Stimulated activated CD8-positive, alpha-beta memory T cell treated with anti-CD3 and anti-CD28 coated beads, Interleukin-15, amount 100 ng/mL, for 48 hours (primary cell): ENCODE measurements around the gene TRIM43.
"Not testable (repeated sequence)": the region's sequence is repeated elsewhere in the genome, so short reads cannot be mapped to it uniquely, and the experiment has no call there.

Source experiments
- DNase-seq, 2 donors: peaks; one replicate each; pipeline ENCODE4 v3.0.0-alpha.2; 2020; ENCODE audit warnings: low read depth in 2 of 2

TRIM43 gene

GRCh38 chr2:95591701-95592100, at the start of gene TRIM43:
Gene TRIM43, plus strand, starts transcription at chr2:95592001. Its CDS starts 2,023 bp downstream, at chr2:95594024.
- DNase-seq = not testable (repeated sequence)

- no peak for DNase-seq
Measured at GRCh38 chr2:95551055-95551568, 40.7 kb upstream of the TRIM43 start.

- DNase-seq = no peak
Measured at GRCh38 chr2:95552911-95553310, 38.9 kb upstream of the TRIM43 start.

GRCh38 chr2:95569170-95569569, 22.6 kb upstream of the TRIM43 start:
- no peak for DNase-seq

- DNase-seq = no peak
Measured at GRCh38 chr2:95573866-95574265, 17.9 kb upstream of the TRIM43 start.

GRCh38 chr2:95574506-95574905, 17.3 kb upstream of the TRIM43 start:
- no peak for DNase-seq

- DNase-seq = no peak
Measured at GRCh38 chr2:95575857-95576256, 15.9 kb upstream of the TRIM43 start.

GRCh38 chr2:95578539-95578938, 13.3 kb upstream of the TRIM43 start:
- DNase-seq = no peak

GRCh38 chr2:95583545-95583944, 8.3 kb upstream of the TRIM43 start:
- DNase-seq = not testable (repeated sequence)

- DNase-seq = not testable (repeated sequence)
Measured at GRCh38 chr2:95584321-95584720, 7.5 kb upstream of the TRIM43 start.

- not testable (repeated sequence) for DNase-seq
Measured at GRCh38 chr2:95589777-95590536, 1.8 kb upstream of the TRIM43 start.

GRCh38 chr2:95592973-95593372, 1.2 kb downstream of the TRIM43 start:
- DNase-seq = not testable (repeated sequence)

- not testable (repeated sequence) for DNase-seq
Measured at GRCh38 chr2:95595012-95595411, 3.2 kb downstream of the TRIM43 start.

- DNase-seq = not testable (repeated sequence)
Measured at GRCh38 chr2:95601301-95601700, 9.5 kb downstream of the TRIM43 start.

- DNase-seq = not testable (repeated sequence)
Measured at GRCh38 chr2:95602146-95602545, 10.3 kb downstream of the TRIM43 start.

GRCh38 chr2:95608356-95608755, 16.6 kb downstream of the TRIM43 start:
- not testable (repeated sequence) for DNase-seq

GRCh38 chr2:95609764-95610163, 18.0 kb downstream of the TRIM43 start:
- DNase-seq = not testable (repeated sequence)

- not testable (repeated sequence) for DNase-seq
Measured at GRCh38 chr2:95613048-95613447, 21.2 kb downstream of the TRIM43 start.

GRCh38 chr2:95622728-95623127, 30.9 kb downstream of the TRIM43 start:
- DNase-seq = not testable (repeated sequence)

GRCh38 chr2:95630987-95631386, 39.2 kb downstream of the TRIM43 start:
- DNase-seq = not testable (repeated sequence)

- DNase-seq = not testable (repeated sequence)
Measured at GRCh38 chr2:95633626-95634259, 41.9 kb downstream of the TRIM43 start.

- not testable (repeated sequence) for DNase-seq
Measured at GRCh38 chr2:95640515-95641288, 48.9 kb downstream of the TRIM43 start.
